Activated naive CD8-positive, alpha-beta T cell treated with anti-CD3 and anti-CD28 coated beads, Interleukin-2, amount 50 U/mL, for 24 hours (primary cell): Measurements from ENCODE around the gene MSX2.

Experiments used
- ATAC-seq: fragments of 150-1000 bp; cut with Tn5 transposase; one replicate; pipeline ENCODE4 v1.10.0; 2021
- DNase-seq: peaks from one replicate; pipeline ENCODE4 v3.0.0; 2021
- H3K27ac Mint-ChIP-seq: one replicate; pipeline ENCODE4 v1.8.0; 2021; ENCODE audit warnings: mild to moderate bottlenecking, mixed read lengths
- H3K27me3 Mint-ChIP-seq: one replicate; pipeline ENCODE4 v1.8.0; 2021; ENCODE audit warnings: mixed read lengths
- H3K36me3 Mint-ChIP-seq: one replicate; pipeline ENCODE4 v1.8.0; 2021; ENCODE audit warnings: low read depth, mixed read lengths
- H3K4me1 Mint-ChIP-seq: one replicate; pipeline ENCODE4 v1.8.0; 2021; ENCODE audit warnings: mixed read lengths
- H3K4me3 Mint-ChIP-seq: one replicate; pipeline ENCODE4 v1.8.0; 2021; ENCODE audit warnings: mild to moderate bottlenecking, moderate library complexity, mixed read lengths
- H3K9me3 Mint-ChIP-seq: one replicate; pipeline ENCODE4 v1.8.0; 2021; ENCODE audit warnings: mixed read lengths

The MSX2 gene

GRCh38 chr5:174765540-174765939 is 41.2 kb downstream of the MSX2 start:
- no peak for ATAC-seq

GRCh38 chr5:174767670-174768069 is 43.3 kb downstream of the MSX2 start:
- Mint-ChIP-seq H3K27ac (no peak overlapping the region), H3K27me3 (peaks cover 10% of the 10 kb centered on the region), H3K4me1 (no peaks in the 10 kb centered on the region), H3K36me3 (no peaks in the 10 kb centered on the region), H3K9me3 (no peaks in the 10 kb centered on the region), H3K4me3 (no peak overlapping the region)
- no peak for ATAC-seq
- no peak for DNase-seq

More at GRCh38 chr5:174765540-174765939, 41.2 kb downstream of the MSX2 start:
- Mint-ChIP-seq H3K4me1 (no peaks in the 10 kb centered on the region), H3K9me3 (no peaks in the 10 kb centered on the region), H3K36me3 (no peaks in the 10 kb centered on the region), H3K4me3 (no peak overlapping the region), H3K27ac (no peak overlapping the region), H3K27me3 (peaks cover 3% of the 10 kb centered on the region)
- DNase-seq: no peak

GRCh38 chr5:174769005-174769404 is 44.6 kb downstream of the MSX2 start:
- H3K36me3 Mint-ChIP-seq: no peaks in the 10 kb centered on the region
- H3K9me3 Mint-ChIP-seq: no peaks in the 10 kb centered on the region
- no peaks in the 10 kb centered on the region for H3K4me1 Mint-ChIP-seq
- H3K4me3 Mint-ChIP-seq: no peak overlapping the region
- ATAC-seq (no peak), DNase-seq (no peak)
- H3K27me3 Mint-ChIP-seq: peaks cover 12% of the 10 kb centered on the region
- no peak overlapping the region for H3K27ac Mint-ChIP-seq

- ATAC-seq (no peak), DNase-seq (no peak)
- Mint-ChIP-seq H3K36me3 (no peaks in the 10 kb centered on the region), H3K27me3 (peaks cover 11% of the 10 kb centered on the region), H3K27ac (no peak overlapping the region), H3K4me3 (no peak overlapping the region), H3K4me1 (no peaks in the 10 kb centered on the region), H3K9me3 (no peaks in the 10 kb centered on the region)
Measured at GRCh38 chr5:174773371-174773770, 49.0 kb downstream of the MSX2 start.

- DNase-seq (no peak), ATAC-seq (no peak)
- Mint-ChIP-seq H3K4me3 (no peak overlapping the region), H3K36me3 (no peaks in the 10 kb centered on the region), H3K9me3 (peaks cover 3% of the 10 kb centered on the region), H3K4me1 (no peaks in the 10 kb centered on the region), H3K27ac (no peak overlapping the region), H3K27me3 (peaks cover 11% of the 10 kb centered on the region)
Measured at GRCh38 chr5:174775081-174775480, 50.7 kb downstream of the MSX2 start.

- H3K9me3 Mint-ChIP-seq: peaks cover 5% of the 10 kb centered on the region
- ATAC-seq (no peak), DNase-seq (no peak)
- no peak overlapping the region for H3K4me3 Mint-ChIP-seq
- H3K27ac Mint-ChIP-seq: no peak overlapping the region
- H3K36me3 Mint-ChIP-seq: no peaks in the 10 kb centered on the region
- H3K4me1 Mint-ChIP-seq: no peaks in the 10 kb centered on the region
- H3K27me3 Mint-ChIP-seq: peaks cover 4% of the 10 kb centered on the region
Measured at GRCh38 chr5:174777111-174777510, 52.7 kb downstream of the MSX2 start.

- H3K4me3 Mint-ChIP-seq: no peak overlapping the region
- H3K4me1 Mint-ChIP-seq: no peaks in the 10 kb centered on the region
- no peak for DNase-seq
- H3K27ac Mint-ChIP-seq: no peak overlapping the region
- no peak for ATAC-seq
- peaks cover 9% of the 10 kb centered on the region for H3K9me3 Mint-ChIP-seq
- no peaks in the 10 kb centered on the region for H3K36me3 Mint-ChIP-seq
- peaks cover 4% of the 10 kb centered on the region for H3K27me3 Mint-ChIP-seq
Measured at GRCh38 chr5:174777583-174777982, 53.2 kb downstream of the MSX2 start.
